IPS-15b (cell line): ENCODE results near the gene WNT7B.

Experiments
- H3K27me3 ChIP-seq: one replicate; pipeline ENCODE4 v1.6.1; 2013; ENCODE audit warnings: low read length; ENCODE audit not compliant: control insufficient read depth, insufficient read depth
- H3K36me3 ChIP-seq: one replicate; pipeline ENCODE4 v1.6.1; 2013; ENCODE audit warnings: low read length; ENCODE audit not compliant: control insufficient read depth, insufficient read depth
- H3K4me1 ChIP-seq: one replicate; pipeline ENCODE4 v1.6.1; 2013; ENCODE audit warnings: mild to moderate bottlenecking, low read length; ENCODE audit not compliant: control insufficient read depth, insufficient read depth
- H3K4me3 ChIP-seq: one replicate; pipeline ENCODE4 v1.5.1; 2013; ENCODE audit warnings: low read depth, low read length
- H3K9ac ChIP-seq: one replicate; pipeline ENCODE4 v1.6.1; 2013; ENCODE audit warnings: low read depth, mild to moderate bottlenecking, low read length
- H3K9me3 ChIP-seq: one replicate; pipeline ENCODE4 v1.6.1; 2013; ENCODE audit warnings: mild to moderate bottlenecking, low read length; ENCODE audit not compliant: control insufficient read depth, insufficient read depth

Gene WNT7B

GRCh38 chr22:45977003-45977411 lies at the start of gene WNT7B:
Gene WNT7B, minus strand, starts transcription at chr22:45977162. Its CDS starts 408 bp downstream, at chr22:45976754.
- H3K4me3 ChIP-seq = peak within 1 kb of the TSS; percentile 43
- no peaks in the 10 kb centered on the region for H3K9me3 ChIP-seq
- no peaks in the 10 kb centered on the region for H3K4me1 ChIP-seq
- H3K9ac ChIP-seq = no peak within 1 kb of the TSS
- H3K36me3 ChIP-seq = no peaks in the 10 kb centered on the region
- peaks cover 60% of the 10 kb centered on the region for H3K27me3 ChIP-seq

GRCh38 chr22:46025973-46026898 lies 49.3 kb upstream of the WNT7B start:
- peaks cover 4% of the 10 kb centered on the region for H3K4me1 ChIP-seq
- H3K9ac ChIP-seq = no peak overlapping the region
- H3K4me3 ChIP-seq = peak overlapping the region; percentile 45
- no peaks in the 10 kb centered on the region for H3K36me3 ChIP-seq
- no peaks in the 10 kb centered on the region for H3K9me3 ChIP-seq
- H3K27me3 ChIP-seq = peaks cover 41% of the 10 kb centered on the region

GRCh38 chr22:46025225-46025972 lies 48.4 kb upstream of the WNT7B start:
- no peak overlapping the region for H3K9ac ChIP-seq
- H3K4me3 ChIP-seq = no peak overlapping the region
- H3K4me1 ChIP-seq = peaks cover 4% of the 10 kb centered on the region
- peaks cover 41% of the 10 kb centered on the region for H3K27me3 ChIP-seq
- H3K9me3 ChIP-seq = no peaks in the 10 kb centered on the region
- H3K36me3 ChIP-seq = no peaks in the 10 kb centered on the region

- H3K36me3 ChIP-seq = no peaks in the 10 kb centered on the region
- peaks cover 41% of the 10 kb centered on the region for H3K27me3 ChIP-seq
- no peak overlapping the region for H3K9ac ChIP-seq
- H3K9me3 ChIP-seq = no peaks in the 10 kb centered on the region
- H3K4me1 ChIP-seq = peaks cover 4% of the 10 kb centered on the region
- H3K4me3 ChIP-seq = no peak overlapping the region
Measured at GRCh38 chr22:46024136-46024840, 47.3 kb upstream of the WNT7B start.

GRCh38 chr22:46023558-46023981 lies 46.6 kb upstream of the WNT7B start:
- peaks cover 40% of the 10 kb centered on the region for H3K27me3 ChIP-seq

GRCh38 chr22:46022881-46023512 lies 46.0 kb upstream of the WNT7B start:
- no peak overlapping the region for H3K4me3 ChIP-seq
- no peak overlapping the region for H3K9ac ChIP-seq
- no peaks in the 10 kb centered on the region for H3K36me3 ChIP-seq
- peaks cover 4% of the 10 kb centered on the region for H3K4me1 ChIP-seq
- H3K27me3 ChIP-seq = peaks cover 34% of the 10 kb centered on the region
- H3K9me3 ChIP-seq = no peaks in the 10 kb centered on the region

More at GRCh38 chr22:46023558-46023981, 46.6 kb upstream of the WNT7B start:
- Histone ChIP-seq H3K9me3 (no peaks in the 10 kb centered on the region), H3K4me1 (peaks cover 4% of the 10 kb centered on the region), H3K36me3 (no peaks in the 10 kb centered on the region), H3K9ac (no peak overlapping the region), H3K4me3 (no peak overlapping the region)

- no peaks in the 10 kb centered on the region for H3K36me3 ChIP-seq
Measured at GRCh38 chr22:46021577-46021976, 44.6 kb upstream of the WNT7B start.

GRCh38 chr22:46019351-46019750 lies 42.4 kb upstream of the WNT7B start:
- Histone ChIP-seq H3K9me3 (no peaks in the 10 kb centered on the region), H3K27me3 (peaks cover 7% of the 10 kb centered on the region)

More at GRCh38 chr22:46021577-46021976, 44.6 kb upstream of the WNT7B start:
- no peaks in the 10 kb centered on the region for H3K9me3 ChIP-seq
- H3K27me3 ChIP-seq = peaks cover 25% of the 10 kb centered on the region
- no peak overlapping the region for H3K9ac ChIP-seq
- no peak overlapping the region for H3K4me3 ChIP-seq
- H3K4me1 ChIP-seq = peaks cover under 1% of the 10 kb centered on the region

GRCh38 chr22:46018859-46019258 lies 41.9 kb upstream of the WNT7B start:
- H3K4me1 ChIP-seq = no peaks in the 10 kb centered on the region
- H3K4me3 ChIP-seq = no peak overlapping the region
- H3K36me3 ChIP-seq = no peaks in the 10 kb centered on the region
- H3K9me3 ChIP-seq = no peaks in the 10 kb centered on the region
- H3K27me3 ChIP-seq = peaks cover 7% of the 10 kb centered on the region
- no peak overlapping the region for H3K9ac ChIP-seq

More at GRCh38 chr22:46019351-46019750, 42.4 kb upstream of the WNT7B start:
- H3K4me3 ChIP-seq = no peak overlapping the region
- H3K36me3 ChIP-seq = no peaks in the 10 kb centered on the region
- H3K4me1 ChIP-seq = no peaks in the 10 kb centered on the region
- H3K9ac ChIP-seq = no peak overlapping the region

- Histone ChIP-seq H3K4me3 (no peak overlapping the region), H3K4me1 (no peaks in the 10 kb centered on the region), H3K9me3 (no peaks in the 10 kb centered on the region), H3K27me3 (no peaks in the 10 kb centered on the region), H3K36me3 (no peaks in the 10 kb centered on the region), H3K9ac (no peak overlapping the region)
Measured at GRCh38 chr22:46017166-46017565, 40.2 kb upstream of the WNT7B start.
